ENCODE data around the gene MMEL1.
A peak's percentile ranks its signal among the peaks of the same experiment; 100 is the strongest.
"Not testable (repeated sequence)": the region's sequence is repeated elsewhere in the genome, so short reads cannot be mapped to it uniquely, and the experiment has no call there.

MMEL1 gene

DNA sequence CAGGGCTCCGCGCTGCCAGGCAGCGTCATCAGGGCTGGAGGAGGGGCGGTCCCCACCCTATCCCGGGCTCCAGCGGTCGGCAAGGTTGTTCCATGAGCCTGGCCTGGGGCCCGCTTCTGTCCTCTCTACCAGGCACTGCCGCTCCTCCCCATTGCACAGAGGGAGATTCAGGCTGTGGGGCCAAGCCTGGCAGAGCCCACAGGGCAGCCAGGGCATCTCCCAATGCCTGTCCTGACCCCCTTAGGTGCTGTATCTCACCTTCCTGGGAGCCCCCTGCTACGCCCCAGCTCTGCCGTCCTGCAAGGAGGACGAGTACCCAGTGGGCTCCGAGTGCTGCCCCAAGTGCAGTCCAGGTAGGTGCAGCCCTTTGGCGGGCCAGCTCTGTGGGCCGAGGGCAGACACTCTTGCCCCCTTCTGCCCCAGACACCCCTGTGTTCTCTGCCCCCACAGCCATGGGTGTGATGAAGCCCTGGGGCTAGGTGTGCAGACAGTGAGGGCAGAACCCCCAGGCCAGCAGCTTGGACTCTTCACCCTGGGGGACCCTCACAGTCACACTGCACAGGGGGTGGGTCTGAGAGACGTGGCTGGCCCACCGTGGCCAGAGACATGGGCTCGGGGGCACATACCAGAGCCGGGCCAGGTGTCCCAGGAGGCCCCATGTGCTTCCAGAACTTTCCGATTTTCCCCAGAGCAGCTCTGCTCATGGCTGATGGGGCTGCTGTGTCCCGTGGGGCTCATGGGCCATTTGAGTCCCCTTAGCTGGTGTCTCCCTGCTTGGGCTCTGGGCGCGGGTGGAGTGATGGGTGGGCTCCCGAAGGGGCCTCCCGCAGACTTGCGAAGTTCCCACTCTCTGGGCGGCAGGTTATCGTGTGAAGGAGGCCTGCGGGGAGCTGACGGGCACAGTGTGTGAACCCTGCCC lies 75.1 kb downstream of the MMEL1 start:
- DNase-seq (ENCODE audit: low spot score): no peak

DNA sequence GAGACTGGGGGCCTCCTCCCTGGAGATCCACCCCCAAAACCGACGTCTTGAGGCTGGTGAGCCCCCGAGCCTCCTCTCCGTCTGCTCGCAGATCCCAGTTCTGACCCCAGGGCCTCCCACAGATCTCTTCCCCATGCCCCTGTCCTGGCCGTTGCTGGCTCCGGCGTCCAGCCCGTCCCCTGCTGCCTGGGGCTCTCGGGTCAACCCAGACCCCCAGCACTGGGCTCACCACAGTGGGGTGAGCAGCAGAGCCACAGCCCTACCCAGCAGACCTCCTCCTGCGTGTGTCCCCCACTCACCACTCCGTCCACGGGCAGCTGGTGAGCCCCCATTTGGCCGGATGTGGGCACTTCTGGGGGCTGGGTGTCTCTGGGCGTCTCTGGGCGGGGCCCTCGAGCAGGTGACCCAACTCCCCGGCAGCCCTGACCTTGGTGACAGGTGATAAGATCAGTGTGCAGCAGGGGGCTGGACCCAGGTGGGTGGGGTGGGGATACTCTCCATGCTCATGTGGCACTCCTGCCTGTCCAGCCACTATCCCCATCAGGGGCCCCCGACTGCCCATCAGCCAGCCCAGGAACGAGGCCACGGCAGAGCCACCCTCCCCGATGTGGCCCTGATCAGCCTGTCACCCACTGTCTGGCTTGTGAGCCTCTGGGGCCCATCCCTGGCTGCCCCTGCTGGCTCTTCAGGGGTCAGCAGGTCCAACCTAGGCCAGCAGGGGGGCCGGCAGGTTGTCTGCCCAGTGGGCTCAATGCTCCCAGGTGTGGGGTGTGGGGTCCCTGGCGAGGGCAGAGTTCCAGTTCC lies 75.9 kb downstream of the MMEL1 start:
- DNase-seq (ENCODE audit: low spot score): peak; percentile 19

DNA sequence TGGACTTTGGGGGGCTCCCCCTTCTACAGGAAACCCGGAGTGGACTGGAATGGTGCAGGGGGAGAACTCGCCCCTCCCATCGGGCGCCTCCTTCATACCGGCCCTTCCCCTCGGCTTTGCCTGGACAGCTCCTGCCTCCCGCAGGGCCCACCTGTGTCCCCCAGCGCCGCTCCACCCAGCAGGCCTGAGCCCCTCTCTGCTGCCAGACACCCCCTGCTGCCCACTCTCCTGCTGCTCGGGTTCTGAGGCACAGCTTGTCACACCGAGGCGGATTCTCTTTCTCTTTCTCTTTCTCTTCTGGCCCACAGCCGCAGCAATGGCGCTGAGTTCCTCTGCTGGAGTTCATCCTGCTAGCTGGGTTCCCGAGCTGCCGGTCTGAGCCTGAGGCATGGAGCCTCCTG lies 76.5 kb downstream of the MMEL1 start, which contains the start of gene TNFRSF14:
TSS of gene TNFRSF14 (plus strand) at position 95 of the 401 bp plus-strand sequence. CDS start at position 389, 294 bp downstream.
- DNase-seq (ENCODE audit: low spot score): peak; percentile 80

DNA sequence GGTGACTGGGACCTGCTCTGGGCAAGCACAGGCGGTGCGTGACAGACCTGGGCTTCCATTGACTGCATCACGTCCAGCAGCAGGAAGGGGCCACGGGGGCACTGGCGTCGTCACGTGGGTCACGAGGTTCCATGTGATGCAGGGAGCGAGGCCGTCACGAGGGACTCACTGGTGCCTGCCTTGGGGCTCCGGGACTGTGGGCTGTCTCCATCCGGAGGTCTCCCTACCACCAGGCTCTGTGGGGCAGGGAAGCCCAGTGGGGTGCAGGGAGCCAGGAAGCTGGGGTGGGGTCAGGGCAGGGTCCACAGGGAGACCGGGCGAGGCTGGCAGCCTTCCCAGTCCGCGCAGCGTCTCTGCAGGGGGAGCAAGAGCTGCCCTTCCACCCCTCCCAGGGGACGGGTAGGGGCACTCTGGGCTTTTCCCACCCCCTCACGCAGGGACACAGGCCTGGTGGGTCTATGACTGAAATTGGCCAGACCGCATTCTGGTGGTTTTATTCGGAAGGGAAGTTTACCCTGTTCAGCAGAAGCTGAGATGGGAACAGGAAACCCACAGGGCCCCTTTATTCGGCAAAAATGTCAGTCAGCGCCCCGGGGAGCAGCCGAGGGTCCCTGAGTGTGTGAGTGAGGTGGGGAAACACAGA lies 77.1 kb downstream of the MMEL1 start:
- peak; percentile 61 for DNase-seq (ENCODE audit: low spot score)

DNA sequence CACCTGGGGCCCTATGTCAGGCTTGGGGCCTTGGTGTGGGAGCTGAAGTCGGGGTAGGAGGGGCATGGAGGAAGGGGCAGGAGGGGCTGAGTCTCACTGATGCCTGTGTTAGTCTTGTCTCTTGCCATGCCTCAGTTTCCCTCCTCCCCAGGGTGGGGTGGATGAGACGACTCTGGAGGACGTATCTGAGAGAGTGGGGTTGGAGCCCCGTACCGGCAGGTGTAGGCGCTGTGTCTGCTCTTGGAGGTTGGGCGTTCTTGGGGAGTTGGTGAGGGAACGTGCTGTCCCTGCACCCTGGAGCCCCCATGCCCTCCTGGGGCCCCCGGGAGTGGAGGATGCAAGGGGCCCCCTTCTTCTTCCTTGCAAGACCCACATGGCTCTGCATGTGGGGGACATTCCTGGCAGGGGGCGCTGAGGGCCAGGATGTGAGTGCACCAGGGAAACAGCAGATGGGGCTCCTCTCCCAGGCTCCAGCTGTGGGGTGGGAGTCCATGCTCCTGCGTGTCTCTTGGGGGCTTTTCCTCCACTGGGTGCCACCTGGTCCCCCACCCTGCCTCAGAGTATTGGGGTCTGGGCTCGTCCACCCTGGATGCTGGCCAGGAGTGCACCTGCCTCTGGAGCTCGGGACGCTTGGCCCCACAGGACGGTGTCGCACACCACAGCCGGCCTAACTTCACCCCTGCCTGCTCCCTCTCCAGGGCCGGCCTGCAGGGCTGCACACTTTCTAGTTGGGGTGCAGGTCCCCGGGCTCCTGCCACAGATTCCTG lies 78.0 kb downstream of the MMEL1 start:
- peak; percentile 49 for DNase-seq (ENCODE audit: low spot score)

DNA sequence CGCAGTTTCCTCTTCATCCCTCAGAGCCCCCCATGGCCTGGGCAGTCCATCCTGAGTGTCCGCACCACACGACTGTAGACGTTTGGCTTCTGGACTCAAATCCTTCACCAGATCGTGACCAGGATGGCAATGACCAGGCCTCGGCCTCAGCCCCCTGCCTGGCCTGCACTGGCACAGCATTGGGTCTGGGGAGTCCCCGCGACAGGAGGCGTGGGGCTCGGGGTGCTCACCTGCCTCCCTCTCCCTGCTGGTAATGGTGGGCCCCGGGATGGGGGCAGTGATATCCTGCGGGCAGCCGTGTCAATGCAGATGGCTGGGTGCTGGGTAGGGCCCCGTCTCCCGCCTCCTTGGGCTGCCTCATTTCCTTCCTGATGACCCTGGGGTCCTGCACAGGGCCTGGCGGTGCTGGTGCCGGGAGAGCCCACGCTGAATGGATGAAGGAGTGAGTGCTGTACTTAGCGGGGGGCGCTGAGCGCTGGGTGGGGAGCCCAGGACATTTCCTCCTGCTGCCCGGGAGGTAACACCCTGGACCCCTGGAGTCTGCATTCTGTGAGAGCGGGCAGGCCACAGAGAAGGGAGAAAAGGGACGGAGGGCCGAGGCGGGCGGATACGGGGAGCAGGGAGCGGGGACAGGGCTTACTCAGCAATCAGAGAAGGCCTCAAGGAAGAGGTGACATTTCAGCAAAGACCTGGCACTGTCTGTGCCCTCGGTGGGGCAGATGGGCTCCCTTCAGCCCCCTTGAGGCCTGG lies 78.8 kb downstream of the MMEL1 start:
- no peak for DNase-seq (ENCODE audit: low spot score)

DNA sequence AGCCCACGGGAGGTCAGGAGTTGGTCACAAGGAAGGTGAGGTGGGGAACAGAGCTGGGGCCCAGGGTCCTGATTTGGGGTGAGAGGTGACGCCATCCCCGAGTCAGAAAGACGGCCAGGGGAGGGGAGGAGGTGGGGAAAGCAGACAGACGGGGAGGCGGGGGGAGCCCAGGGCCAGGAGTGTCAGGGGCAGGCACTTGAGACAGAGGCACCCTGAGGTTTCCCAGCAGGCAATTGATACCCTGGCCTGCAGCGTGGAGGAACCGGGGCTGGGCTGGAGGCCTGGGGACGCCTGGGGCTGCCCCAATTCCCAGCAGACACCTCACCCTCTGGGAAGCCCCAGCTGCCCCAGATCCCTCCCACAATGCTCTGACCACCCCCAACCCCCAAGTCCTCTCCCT lies 79.7 kb downstream of the MMEL1 start:
- DNase-seq (ENCODE audit: low spot score): not testable (repeated sequence)

DNA sequence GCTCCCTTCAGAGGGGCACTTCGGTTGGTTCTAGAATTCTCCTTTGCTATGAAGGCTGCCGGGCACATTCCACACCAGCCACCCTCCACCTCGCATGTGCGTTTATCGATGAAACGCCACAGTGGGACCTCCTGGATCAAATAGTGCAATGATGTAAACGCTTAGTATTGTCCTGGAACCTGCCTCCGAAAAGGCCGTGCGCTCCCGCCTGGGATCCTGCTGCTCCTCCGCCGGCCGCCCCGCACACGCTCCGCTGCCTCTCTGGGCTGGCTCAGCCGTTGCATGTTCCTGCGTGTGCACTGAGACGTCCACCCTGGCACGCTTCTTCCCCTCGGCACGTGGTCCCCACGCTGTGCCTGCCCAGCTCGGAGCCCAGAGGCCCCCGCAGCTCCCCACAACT lies 80.6 kb downstream of the MMEL1 start:
- no peak for DNase-seq (ENCODE audit: low spot score)

DNA sequence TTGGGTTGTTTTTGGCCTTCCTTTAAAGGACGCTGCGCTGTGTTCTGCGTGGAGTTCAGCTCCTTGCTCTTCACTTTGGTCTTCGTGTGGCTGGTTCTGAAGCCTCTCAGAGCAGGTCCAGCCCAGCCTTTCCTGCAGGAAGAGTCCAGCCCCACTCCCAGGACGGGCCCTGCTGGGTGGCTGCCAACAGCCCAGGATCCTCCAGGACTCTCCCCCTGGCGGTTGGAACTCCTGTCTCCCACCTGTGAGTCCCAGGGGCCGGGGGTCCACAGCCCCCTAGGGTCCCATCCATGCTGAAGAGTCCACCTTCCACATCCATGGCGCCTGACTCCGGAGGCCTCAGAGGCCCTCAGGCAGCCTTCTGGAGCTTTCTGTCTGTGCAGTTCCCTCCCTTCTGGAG lies 81.3 kb downstream of the MMEL1 start:
- not testable (repeated sequence) for DNase-seq (ENCODE audit: low spot score)

DNA sequence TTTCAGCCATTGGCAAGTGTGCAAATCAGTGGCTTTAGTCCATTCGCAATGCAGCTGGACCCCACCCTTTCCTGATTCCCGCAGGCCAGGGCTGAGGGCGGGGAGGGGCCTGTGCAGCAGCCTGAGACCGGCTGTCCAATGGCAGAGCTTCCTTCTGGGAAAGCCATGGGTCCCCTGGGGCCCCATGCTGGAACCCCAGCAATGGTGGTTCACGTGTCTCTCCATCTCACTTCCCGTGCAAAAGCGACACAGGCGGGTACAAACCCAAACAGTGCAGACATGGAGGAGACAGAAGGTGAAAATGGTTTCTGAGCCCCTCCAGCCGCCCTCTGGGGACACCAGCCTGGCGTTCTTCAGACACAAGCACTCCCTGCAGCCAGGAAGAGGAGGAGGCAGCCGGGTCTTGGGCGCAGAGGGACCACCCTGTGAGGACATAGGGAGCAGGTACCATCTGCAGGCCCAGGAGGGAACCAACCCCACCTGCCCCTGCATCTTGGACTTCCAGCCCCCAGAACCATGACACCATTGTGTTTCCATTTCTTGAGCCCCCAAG lies 82.4 kb downstream of the MMEL1 start:
- not testable (repeated sequence) for DNase-seq (ENCODE audit: low spot score)

DNA sequence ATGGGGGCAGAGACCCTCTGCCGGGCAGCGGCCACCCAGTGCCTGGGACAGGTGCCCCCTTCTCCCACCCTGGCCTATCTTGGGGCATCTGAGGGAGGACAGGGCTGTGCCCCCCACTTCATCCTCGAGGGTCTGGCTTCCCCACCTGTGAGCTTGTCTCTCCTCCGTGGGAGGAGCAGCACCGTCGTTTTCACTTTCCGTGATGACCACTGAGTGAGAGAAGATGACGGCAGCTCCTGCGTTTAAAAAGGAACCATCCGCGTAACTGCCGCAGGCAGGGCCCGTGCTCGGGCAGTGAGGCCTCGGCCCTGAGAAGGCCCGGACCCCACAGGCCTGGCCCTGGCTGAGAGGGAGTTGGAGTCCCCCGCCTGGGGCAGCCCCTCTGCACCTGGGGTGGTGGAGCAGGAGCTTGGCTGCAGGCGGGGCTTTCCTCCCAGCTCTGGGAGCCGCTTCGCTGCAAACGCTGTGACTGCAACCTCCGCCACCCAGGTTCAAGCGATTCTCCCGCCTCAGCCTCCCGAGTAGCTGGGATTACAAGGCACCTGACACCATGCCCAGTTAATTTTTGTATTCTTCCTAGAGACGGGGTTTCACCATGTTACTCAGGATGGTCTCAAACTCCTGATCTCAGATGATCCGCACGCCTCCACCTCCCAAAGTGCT lies 83.3 kb downstream of the MMEL1 start:
- DNase-seq (ENCODE audit: low spot score): not testable (repeated sequence)

DNA sequence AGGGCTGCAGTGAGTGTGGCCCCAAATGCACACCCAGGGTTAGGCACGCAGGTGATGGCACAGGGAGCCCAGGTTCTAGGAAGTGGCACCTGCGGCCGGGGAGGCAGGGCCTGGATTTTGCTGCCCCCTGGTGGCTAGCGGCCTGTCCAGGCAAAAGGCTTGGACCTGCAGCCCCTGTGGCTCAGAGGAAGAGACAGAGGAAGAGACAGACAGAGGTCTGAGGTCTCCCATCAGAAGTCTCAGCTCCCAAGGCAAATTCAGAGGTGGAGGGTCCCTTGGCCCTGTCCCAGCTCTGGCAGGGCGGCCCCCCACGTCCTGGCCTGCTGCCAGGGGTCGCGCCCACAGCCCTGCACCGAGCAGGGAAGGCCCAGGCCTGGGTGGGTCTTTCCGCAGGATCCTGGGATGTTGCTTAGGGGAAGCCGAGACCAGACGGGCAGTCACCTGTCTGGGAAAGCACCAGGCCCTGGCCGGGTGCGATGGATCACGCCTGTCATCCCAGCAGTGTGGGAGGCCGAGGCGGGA lies 84.7 kb downstream of the MMEL1 start:
- DNase-seq (ENCODE audit: low spot score): peak; percentile 83

DNA sequence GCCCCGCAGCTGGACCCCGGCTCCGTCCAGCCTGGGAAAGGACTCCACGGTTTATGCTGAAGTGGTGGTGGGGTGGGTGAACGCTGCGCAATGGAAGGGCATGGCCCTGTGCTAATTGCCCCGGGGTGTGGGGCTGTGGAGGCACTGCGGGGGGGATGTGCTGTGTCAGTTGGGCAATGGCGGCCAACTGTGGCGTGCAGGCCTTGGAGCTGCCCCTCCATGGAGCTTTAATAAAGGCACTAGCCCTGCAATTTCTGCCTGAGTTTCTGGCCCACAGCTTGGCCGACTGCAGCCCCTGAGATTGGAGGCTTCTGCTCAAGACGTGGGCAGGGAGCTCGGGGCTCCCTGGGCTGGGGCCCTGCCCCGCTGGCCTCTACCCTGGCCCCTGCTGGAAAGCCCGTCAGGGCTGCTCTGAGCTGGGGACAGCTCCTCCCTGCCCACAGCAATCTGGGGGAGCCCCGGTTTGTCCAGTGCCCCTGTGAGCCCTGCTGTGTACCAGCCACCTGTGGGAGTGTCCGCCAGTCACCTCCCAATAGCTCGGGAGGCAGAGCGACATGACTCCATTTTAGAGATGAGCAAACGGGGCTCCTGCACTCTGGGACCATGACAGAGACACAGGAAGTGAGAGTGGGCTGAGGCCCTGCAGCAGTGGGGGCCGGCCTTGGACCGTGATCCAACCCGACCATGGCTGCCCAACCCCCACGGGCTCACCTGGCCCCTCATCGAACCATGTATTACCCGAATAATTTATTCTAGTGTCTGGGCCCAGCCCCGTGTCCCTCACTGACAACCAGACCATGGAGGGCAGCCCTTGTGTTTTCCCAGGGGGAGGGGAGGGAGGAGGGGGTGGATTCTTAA lies 85.4 kb downstream of the MMEL1 start:
- DNase-seq (ENCODE audit: low spot score): peak; percentile 72

DNA sequence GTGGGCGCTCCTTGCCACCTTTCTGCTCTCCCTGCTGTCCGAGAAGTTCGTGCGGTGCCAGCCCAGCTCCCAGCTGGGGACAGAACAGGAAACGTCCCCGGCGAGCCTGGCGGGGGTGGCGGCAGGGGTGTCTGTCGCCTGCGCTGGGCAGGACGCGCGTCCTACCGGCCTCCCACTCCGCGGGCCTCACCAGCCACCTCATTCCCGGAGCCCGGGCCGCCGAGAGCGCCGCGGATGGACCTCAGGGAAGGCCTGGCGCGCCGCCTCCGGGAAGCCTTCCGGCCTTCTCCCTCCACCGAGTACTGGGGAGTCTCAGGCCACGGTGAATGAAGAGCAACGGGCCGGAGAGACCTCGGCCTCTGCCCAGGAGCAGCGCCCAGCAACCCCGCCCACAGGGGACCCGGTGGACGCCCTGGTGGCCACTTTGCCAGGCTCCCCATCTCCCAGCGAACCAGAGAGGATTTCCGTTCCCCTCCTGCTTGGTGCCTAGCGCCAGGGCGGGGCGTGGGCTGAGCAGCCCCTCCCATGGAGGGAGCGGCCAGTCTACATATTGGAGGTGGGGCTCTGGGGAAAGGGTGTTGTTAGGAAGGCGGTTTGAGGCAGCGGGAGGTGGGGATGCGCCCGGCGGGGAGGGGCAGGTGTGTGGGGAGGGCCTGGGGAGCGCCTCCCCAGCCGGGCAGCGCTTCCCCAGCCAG lies 86.2 kb downstream of the MMEL1 start:
- DNase-seq (ENCODE audit: low spot score): peak; percentile 86

DNA sequence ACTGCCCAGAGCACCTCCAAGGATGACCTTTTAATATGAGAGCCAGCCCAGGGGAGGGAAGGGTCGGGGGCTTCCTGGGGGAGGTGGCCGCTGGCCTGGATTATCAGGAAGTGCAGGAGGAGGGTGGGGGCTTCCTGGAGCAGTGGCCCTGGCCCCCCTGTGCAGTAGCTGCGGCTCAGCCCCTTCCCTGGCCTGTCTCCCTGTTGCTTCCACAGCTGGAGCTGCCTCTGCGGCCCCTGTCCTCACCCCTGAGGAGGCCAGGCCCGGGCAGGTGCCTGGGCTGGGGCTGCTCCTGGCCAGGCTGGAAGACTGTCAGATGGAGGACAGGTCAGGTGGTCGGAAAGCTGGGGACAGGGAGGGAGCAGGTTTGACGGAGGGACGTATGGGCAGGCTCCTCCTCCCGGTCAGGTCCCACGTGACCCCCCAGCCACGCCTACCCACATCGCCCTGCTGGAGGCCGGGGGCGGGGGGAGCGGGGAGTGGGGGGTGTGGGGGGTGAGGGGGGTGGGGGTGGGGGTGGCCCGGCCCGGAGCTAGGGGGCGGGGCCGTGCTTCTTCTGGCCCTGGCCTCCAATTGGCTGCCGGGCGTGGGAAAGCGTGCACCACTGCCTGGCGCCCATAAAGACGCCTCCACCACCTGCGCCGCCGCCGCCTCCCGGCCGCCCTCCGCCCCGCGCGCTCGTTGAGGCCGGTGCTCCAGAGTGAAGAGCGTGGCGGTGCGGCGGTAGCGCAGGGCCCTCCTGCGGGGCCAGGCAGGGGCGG lies 86.9 kb downstream of the MMEL1 start:
- peak; percentile 97 for DNase-seq (ENCODE audit: low spot score)

DNA sequence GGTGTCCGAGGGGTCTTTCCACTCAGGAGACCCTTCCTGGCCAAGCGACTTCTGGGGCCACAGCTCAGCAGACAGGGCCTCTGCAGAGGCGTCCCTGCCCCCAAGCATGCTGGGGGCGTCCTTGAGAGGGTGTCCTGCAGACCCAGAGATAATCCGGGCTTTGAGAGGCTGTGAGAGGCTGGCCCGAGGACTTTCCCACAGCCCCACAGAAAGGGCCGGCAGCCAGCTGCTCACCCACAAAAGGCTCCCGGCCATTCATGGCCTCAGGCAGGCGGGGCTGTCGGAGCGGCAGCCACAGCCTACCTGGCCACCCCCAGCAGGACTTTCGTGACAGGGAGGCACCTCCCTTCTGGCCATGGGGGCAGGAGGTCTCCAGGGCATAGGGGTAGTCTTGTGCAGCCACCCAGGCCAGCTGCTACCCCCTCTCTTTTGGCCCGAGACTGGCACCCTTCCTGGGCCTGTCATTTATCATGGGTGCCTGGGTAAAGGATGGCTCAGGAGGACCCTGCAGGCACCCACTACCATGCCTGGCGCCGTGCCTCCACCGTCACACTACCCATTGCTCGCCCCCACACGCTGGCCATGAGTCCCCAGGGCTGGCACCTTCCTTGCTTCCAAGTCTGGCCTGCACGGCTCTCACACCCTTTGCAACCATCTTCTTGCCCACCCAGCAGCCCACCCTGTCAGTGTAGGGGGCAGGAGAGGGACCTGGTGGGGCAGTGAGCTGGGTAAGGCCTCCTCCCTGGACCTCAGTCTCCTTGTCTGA lies 87.8 kb downstream of the MMEL1 start:
- no peak for DNase-seq (ENCODE audit: low spot score)
